HG03457 (cell line): ENCODE measurements around the gene SLC7A6.
A peak's percentile ranks its signal among the peaks of the same experiment; 100 is the strongest.
"Not testable (repeated sequence)": the region's sequence is repeated elsewhere in the genome, so short reads cannot be mapped to it uniquely, and the experiment has no call there.

Source experiments
- ATAC-seq: cut with Tn5 transposase; IDR thresholded peaks from one replicate; pipeline ENCODE4 v1.9.1; 2021; ENCODE audit warnings: moderate number of reproducible peaks; ENCODE audit not compliant: unreplicated experiment

SLC7A6 gene

GRCh38 chr16:68281368-68282063 is 17.2 kb downstream of the SLC7A6 start:
- ATAC-seq = no peak

GRCh38 chr16:68282064-68282452 is 17.7 kb downstream of the SLC7A6 start:
- no peak for ATAC-seq

- no peak for ATAC-seq
These were observed 19.0 kb downstream of the SLC7A6 start for GRCh38 chr16:68283346-68283745.

- no peak for ATAC-seq
These were observed 19.7 kb downstream of the SLC7A6 start for GRCh38 chr16:68283801-68284598.

GRCh38 chr16:68284847-68285246 is 20.5 kb downstream of the SLC7A6 start:
- ATAC-seq = no peak

- ATAC-seq = no peak
These were observed 21.4 kb downstream of the SLC7A6 start for GRCh38 chr16:68285683-68286082.

- ATAC-seq = no peak
These were observed 22.1 kb downstream of the SLC7A6 start for GRCh38 chr16:68286153-68287074.

GRCh38 chr16:68287276-68288251 is 23.2 kb downstream of the SLC7A6 start:
- ATAC-seq = no peak

GRCh38 chr16:68288252-68288650 is 23.9 kb downstream of the SLC7A6 start:
- ATAC-seq = no peak

- ATAC-seq = not testable (repeated sequence)
These were observed 24.5 kb downstream of the SLC7A6 start for GRCh38 chr16:68288796-68289195.

GRCh38 chr16:68289202-68289601 is 24.9 kb downstream of the SLC7A6 start:
- ATAC-seq = no peak

- peak; percentile 74 for ATAC-seq
These were observed 25.4 kb downstream of the SLC7A6 start for GRCh38 chr16:68289621-68290329.

- no peak for ATAC-seq
These were observed 26.1 kb downstream of the SLC7A6 start for GRCh38 chr16:68290450-68290849.

- ATAC-seq = no peak
These were observed 26.9 kb downstream of the SLC7A6 start for GRCh38 chr16:68291227-68291626.

GRCh38 chr16:68292425-68292824 is 28.1 kb downstream of the SLC7A6 start:
- ATAC-seq = no peak

GRCh38 chr16:68296291-68296690 is 32.0 kb downstream of the SLC7A6 start:
- no peak for ATAC-seq

GRCh38 chr16:68296693-68297092 is 32.4 kb downstream of the SLC7A6 start:
- no peak for ATAC-seq

- ATAC-seq = no peak
These were observed 33.6 kb downstream of the SLC7A6 start for GRCh38 chr16:68297908-68298307.

GRCh38 chr16:68298312-68298711 is 34.0 kb downstream of the SLC7A6 start:
- no peak for ATAC-seq
